Stimulated activated CD4-positive, alpha-beta T cell treated with anti-CD3 and anti-CD28 coated beads, Interleukin-15, amount 100 ng/mL, for 48 hours (primary cell): Measurements from ENCODE around the gene MICAL2.

Experiments used
- DNase-seq, 2 donors: peaks; one replicate each; pipeline ENCODE4 v3.0.0-alpha.2; 2020; ENCODE audit warnings: low read depth in 2 of 2

The MICAL2 gene

DNA sequence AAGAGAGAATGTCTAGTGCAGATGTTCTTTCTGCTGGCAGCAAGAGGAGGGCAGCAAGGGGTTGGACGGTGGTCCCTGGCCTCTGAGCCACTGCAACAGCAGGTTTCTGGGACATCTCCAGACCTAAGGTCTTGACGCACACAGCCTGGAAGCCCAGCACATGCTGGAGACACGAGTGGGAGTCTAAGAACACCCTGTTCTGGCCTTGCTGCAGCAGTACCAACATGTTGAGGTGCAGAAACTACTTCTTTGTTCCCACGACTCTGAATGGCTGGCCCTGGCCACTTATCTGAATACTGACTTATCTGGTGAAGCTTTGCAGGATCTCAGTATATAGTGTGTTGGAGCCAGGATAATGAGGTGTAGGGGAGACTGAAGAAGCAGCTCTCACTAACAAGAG, 6.8 kb downstream of the MICAL2 start:
- DNase-seq: no peak

DNA sequence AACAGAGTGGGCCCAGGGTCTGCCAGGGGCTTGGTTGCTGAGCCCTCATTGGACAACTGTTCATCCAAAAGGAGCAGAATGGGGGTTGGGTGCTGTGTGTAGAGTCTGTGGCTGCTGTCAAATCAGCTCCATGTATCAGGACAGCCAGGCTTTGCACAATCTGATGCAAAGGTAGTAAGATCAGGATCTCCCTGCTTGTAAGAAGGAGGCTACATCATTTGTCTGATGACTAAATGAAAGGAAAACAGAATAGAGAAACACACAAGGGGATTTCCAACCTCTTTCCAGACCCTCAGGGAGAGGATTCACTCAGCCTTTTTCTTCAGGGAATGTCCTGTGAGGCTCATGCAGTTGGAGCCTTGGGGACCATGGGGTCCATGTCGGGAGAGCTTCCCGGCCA, 7.2 kb downstream of the MICAL2 start:
- no peak for DNase-seq

DNA sequence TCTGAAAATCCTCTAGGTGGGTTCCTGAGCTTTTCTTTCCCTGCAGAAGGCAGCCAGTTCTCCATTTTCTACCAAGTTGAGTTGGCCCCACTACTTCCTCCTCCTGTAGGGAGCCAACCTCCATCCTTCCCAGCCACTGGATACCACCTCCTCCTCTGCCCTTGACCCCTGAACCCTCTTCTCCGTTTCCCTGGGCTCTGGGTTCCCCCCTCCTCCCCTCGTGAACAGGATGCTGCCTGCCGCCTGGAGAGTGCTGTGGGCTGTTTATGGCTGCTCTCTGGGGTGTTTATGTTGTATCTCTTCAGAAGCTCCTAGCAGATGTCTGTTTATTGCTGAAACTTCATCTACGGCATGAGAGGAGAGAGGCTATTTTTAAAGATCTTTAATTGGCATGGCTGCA, 8.6 kb downstream of the MICAL2 start:
- DNase-seq: no peak

DNA sequence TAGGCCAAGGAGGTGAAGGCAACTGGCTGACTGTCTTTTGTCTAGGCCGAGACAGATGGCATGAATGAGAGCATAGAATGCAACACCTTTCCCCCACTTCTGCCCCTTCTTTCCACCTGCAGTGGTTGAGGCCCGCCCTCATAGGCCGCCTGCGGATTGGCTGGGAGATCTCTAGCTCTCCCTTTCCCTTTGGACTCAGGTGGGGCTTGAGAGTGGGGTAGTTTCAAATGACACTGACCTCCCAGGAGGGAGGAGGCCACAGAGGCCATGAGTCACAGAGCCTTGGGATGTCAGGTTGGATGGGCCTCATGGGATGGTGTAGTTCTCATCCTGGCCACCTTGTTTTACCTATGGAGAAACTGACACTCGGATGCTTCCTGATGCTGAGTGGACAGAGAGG, 9.1 kb downstream of the MICAL2 start:
- no peak for DNase-seq

DNA sequence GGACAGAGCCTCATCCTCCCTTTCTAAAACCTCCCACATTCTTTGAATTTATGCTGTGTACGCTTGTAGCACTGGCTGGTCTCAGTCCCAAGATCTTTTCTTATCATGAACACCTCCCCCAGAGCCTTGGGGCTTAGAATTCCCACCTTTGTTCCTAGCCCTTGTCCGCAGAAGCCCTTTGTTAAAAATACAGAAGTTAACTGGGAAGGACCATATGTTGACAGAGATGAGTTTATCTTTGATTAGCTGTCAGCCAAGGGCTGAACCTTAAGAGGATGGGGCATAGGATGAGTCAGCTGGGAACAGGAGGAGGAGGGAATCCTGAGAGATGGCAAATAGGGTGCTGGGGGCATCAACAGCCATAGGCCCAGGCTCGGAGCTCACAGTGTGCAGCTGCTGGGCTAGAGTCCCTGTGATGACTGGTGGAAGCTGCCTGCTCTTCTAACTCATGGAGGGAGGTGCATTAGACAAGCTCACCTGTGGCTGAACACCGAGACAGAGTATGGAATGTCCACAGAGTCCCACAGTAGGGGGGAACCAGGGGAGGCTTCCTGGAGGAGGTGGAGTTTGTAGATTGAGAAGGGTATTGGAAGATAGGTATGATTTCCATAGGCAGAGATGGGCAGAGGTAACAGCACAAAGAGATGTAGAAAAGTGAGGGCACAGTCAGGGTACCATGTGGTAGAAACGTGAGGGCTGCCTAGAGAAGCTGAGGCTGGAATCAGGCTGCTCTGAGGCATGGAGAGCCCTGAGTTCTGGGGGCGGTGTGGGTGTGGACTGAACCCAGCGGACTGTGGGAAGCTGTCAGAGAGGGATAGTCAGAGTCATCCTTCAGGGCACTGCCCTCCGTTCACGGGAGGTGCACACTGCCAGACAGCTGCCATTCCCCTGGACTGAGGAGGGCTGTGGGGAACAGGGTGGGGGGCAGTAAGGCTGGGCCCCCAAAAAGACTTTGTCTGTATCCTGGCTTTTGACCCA, 9.9 kb downstream of the MICAL2 start:
- no peak for DNase-seq

DNA sequence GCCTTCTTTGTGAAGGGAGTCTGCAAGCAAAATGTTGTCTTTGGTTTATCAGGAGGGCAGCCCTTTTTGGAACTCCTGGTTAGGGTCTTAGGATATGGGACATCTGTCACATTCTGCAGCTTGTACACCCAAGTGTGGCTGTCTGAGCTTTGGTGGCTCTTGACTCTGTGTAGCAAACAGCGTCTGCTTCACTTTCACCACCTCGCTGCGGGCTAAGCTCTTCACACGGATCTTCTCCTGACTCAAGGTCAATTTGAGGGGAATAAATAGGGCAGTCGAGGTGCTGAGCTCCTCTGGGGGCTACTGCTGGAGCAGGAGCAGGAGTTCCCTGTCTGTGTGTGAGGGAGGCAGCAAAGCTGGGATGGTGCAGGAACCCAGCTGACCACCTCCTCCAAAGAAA, 10.6 kb downstream of the MICAL2 start:
- no peak for DNase-seq

DNA sequence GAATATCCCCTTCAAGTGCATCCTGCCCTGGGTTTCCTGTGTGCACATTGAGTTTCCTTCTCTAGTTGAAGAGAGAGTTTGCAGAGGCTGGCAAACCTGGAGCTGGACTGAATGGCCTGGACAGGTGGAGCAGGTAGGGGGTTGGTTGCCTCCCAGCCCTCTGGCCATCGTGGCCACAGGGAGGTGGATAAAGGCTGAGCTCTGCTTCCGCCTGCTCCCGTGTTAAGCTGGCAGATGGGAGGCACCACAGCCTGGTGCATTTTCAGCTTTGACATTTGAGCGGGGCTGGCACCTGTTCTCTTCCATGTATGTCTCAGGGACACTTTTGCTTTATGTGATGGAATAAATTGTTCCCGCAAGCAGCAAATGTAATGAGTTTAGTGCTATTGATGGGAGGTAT, 11.1 kb downstream of the MICAL2 start:
- no peak for DNase-seq

DNA sequence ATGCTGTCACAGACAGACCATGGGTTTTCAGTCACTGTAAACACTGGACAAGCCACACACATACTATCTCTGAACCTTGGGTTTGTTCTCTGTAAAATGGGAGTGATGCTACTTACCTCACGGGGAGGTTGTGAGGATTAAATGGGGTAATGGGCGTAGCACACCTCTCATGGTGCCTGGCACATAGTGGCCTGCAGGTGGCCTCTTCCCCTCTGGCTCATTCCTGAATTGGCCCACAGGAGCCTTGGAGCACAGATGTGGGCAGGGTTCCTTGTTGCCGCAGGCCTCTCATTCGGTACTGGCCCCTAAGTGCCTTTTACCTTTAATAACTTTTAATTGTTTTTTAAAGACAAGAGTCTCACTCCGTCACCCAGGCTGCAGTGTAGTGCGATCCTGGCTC, 11.7 kb downstream of the MICAL2 start:
- no peak for DNase-seq

DNA sequence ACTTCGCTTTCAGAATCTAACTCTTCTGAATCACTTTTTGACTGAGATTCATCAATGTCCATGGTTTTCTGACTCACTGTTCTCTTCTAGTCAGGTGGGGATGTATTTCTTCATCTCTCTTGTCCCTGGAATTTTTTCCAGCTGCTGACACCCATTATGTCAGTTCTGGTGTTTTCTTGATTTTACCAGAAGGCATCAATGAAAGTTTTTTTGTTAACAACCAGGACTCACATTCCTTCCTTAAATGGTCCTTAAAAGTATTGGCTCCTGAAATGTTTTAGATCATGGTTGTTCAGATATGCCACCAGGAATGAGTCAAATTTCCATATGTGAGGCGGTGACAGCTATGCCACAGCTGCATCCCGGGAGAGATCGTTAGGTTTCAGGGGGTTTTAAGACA, 12.9 kb downstream of the MICAL2 start:
- no peak for DNase-seq

DNA sequence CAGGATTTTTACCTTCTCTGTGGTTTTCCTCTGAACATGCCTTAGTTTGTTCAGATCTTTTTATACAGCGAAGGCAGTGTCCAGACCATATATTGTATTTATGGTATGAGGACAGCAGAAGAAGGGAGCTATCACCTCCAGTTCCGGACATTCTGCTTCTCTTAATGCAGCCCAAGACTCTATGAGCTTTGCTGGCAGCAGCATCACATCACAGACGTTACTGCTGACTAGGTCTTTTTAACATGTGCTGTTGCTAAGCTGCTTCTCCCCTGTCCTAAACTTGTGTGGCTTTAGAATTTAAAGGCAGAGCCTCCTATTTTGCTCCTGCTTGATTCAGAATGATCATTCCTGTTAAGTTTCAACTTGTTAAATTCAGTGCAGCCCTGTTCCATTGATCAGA, 13.4 kb downstream of the MICAL2 start:
- DNase-seq: no peak

DNA sequence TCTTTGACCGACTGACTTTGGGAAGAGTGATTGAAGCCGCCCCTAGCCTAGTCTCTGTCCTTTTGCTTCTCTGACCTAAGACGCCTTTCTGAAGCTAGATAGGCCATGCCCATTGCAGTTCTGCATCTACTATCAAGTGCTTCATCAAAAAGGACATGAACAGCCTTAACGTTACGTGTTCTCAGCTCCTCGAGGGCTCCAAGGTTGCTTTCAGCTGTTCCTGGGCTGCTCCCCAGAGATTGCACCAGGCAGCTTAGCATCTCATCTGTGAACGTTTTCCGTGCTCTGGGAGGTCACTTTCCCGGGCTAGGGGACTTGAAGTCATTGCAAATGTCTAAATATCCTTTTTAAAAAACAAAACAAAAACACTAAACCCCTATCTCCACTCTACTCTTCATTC, 13.9 kb downstream of the MICAL2 start:
- DNase-seq: no peak

DNA sequence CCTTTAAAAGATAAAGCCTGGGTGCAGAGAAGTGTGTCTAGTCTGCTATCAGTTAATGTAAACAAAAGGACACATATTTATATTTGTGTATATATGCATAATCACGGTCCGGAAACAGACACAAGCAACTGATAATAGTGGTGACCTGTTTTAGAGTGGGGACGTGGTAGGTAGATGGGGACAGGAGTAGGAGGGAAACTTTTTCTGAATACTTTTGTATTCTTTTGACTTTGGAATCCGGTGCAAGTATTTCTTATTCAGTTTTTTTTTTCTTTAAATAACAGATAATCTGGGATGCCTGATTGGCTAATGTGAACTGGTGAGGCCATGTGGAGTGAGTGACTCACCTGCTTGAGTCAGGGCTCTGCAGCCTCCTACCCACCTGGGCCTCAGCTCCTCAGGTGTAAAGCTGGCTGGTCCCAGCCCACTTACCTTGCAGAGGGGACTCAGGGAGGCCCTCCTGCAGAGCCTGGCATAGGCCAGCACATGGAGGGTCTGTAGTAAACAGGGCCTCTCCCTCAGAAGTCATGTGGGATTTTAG, 15.3 kb downstream of the MICAL2 start:
- DNase-seq: no peak

DNA sequence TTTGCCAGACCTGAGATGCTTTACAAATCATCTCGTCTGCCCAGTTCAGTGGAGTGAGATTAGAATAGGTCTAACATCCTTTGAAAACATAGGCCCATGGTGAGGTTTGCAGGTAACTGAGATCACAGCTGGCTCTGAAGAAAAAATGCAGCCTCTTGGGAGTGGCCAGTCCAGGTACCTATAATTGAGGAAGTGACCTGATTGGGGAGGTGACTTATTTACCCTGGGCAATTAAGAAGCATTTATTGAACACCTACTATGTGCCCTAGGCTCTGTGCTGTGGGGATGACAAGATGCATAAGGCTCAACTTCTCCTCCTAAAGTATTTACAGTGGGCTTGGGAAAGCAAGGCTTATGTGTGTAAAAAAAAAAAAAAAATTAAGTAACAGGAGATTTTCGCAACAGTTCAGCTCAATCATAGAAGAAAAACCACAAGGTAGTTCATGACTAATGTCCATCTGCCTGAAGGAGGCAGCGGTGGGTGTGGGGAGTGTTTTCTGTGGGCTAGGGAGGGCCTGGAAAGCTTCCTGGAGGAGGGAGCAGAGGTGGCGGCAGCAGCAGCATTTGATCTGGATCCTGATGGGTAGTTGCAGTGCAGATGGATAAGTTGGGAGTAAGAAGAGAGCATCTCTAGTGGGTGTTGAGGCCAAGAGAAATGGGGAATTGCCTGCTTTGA, 16.1 kb downstream of the MICAL2 start:
- no peak for DNase-seq

DNA sequence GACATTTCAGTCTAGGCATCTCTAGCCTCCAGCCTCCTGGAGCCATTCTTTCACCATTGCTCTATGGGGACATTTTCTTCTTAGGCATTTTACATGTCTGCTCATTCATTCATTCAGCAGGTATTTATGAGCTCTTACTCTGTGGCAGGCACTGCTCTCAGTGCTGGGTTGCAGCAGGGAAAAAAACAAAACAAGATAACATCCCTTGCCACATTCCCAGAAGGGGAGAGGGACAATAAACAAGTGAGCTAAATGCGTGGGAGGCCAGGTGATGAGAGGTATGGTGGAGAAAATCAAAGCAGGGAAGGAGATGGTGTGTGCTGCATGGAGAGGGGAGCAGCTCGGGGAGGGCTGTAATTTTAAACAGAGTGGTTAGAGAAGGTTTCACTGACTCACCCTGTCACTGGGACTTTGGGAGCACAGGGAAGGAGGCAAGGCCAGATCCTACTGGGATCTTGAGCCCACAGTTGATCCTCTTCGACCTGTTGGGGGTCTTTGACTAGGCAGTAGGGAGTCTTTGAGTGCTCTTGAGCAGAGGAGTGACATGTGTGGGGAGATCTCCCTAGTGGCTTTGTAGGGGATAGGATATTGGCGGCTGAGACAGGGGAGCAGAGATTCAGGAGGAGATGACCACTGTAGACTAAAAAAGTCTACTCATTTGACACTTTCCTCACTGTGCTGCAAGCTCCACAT, 17.0 kb downstream of the MICAL2 start:
- DNase-seq: no peak

DNA sequence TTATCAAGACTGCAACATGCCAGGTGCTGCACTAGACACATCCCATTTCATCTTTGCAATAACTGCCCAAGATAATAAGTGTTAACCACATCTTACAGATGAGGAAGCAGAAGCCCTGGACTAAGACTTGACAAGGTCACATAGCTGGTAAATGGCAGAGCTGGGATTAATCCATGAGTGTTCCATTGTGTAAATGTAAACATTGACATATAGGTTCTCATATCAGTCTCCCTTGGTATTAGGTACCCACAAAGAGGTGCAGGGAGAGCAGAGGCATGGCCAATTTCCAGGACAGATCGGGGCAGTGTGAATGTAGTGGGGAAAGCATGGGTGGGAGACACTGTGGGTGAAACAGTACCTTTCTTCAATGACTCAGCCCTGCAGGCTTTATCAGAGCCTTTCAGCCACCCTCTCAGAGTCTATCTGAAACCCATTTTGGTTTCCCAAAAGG, 17.9 kb downstream of the MICAL2 start:
- no peak for DNase-seq

DNA sequence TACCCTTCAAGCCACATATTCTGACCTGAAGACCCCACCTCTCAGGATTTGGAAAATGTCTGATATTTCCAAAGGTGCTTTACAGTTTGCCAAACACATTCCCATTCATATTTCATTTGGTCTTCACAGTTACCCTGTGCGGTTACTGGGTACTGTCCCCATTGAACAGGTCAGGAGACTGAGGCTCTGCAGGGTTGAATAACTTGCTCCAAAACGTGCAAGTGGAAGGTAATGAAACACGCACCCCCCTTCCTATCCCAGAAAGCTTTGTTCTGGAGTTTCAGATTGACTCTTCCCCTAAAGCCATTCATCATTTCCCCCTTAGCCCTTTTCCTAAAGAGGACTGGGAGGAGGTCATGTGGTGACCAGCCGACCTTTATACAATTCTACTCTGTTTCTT, 18.8 kb downstream of the MICAL2 start:
- no peak for DNase-seq

DNA sequence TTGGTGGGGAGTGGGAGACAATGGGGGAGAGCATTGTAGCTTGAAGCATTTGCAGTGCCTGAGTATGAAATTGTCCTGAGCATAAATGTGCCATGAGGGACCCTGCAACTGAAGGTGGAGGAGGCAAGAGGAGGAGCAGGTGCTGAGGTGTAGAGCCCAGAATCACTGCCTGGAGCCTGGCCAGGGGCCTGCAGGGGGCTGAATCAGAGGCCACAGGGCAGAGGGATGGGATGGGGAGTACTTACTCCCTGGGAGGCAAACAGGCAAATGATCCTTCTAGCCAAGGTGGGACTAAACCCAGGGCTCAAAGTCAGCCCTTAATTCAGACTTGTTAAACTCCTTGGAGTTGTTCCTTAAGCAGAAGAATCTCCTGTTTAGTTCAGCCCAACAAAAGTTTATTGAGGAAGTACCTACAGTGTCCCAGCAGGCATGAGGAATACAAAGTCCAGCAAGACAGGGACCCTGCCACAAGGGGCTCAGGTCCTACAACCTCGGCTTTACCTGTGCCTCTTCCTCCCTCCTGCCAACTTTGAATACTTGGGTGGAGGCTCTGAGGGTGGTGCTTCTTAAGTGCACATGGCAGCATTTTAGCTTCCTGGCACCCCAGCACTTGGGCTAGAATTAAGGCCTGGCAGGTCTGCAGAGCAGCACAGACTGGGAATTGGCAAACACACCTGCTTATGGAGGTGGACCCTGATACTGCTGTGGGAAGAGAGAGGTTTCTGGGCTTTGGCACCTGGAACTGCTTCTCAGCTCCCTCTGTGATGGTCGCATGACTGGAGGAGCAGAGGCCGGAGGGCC, 20.0 kb downstream of the MICAL2 start:
- no peak for DNase-seq

DNA sequence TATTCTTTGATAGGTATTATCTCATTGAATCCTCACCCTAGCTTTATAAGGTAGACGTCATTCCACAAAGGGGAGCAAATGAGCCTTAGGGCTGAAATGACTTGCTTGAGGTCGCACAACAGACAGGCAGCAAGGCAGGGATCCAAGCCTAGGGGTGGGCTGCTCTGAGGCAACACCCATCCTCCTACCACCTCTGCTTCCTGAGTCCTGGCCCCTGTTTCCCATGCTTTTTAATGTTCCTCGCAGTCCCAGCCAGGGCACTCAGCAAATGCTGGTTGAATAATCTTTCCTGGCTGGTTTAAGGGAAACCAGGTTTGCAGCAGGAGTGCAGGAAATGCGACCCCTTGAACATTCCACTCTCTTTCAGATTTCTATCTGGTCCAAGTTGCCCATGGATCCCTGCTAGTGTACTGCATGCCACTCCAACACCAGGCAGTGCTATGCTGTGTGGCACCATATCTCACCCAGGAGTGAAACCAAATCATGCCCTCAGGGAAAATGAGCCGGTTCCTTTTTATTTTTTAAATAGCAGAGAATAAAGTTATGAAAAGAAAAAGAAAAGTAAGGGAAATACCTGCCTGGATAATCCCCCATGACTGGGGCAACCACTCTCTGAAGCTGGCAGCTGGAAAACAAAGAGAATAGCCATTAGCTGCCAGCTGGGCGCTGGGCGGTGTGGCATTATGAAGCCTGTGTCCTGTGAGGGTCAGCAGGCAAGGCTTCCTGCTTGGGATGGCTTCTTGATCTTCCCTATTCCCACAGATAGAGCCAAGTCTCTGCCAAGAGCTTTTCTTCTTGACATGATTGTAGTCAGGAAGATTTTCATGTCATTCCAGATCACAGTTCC, 21.8 kb downstream of the MICAL2 start:
- DNase-seq: no peak

DNA sequence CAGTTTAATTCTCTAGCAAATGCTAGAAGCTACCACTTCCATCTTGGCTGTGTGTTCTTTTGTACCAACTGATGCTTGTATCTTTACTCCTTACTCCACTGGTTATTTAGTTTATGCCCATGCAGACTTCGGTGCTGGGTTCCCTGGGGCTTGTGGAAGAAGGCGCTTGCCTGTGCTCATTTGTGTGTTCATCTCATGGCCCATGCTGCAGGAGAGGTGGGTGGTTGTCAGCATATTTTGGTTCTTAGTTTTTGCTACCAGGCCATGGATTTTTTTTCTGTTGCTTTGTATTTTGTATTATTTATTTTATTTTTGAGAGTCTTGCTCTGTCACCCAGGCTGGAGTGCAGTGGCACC, 22.4 kb downstream of the MICAL2 start:
- DNase-seq: no peak

DNA sequence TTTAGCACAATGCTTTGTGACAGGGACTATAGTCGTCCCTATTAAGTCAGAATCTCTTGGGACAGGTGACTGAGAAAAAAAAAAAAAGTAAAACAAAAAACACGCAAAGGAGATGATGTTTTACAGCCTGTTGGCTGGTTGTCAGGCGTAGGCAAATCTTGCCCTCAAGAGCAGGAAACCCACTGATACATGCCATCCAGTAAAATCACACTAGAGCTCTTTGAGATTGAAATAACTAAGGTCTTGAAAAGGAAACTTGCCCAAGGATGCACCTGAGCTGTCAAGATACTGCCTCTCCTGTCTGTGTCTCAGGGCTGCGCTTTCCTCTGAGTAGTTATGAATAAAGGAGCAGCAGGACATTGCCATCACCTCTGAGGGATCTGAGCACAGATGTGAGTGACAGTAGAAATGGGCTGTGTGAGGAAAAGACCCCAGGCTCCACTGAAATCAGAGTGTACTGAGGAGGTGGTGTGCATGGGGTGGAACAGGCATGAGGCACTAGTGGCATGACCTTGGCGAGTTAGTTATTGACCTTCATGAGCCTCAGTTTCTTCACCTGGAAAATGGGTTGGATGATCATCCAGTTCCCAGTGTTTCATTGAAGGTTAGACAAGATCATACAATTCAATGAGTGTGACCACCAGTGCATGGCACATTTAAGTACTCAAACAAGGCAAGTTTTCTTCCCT, 23.3 kb downstream of the MICAL2 start:
- no peak for DNase-seq
